ENCODE data around the gene NGDN.

The NGDN gene

DNA sequence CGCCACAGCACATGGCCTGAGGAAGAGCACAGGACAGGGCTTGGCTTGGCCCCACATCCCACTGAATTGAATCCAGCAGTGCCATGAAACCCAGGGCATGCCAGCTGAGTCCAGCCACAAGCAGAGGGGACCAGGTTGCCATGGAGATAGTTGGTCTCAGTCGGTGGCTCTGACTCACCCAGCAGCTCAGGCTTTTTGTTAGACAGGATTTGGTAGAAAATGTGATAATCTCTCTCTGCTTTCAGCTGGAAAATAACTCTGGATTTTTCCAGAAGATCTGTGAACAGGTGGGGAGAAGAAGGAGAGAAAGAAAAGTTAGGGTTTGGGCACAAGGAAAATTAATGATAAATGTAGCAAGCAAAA is 38.8 kb upstream of the NGDN start:
- TF ChIP-seq, protein P1, sequence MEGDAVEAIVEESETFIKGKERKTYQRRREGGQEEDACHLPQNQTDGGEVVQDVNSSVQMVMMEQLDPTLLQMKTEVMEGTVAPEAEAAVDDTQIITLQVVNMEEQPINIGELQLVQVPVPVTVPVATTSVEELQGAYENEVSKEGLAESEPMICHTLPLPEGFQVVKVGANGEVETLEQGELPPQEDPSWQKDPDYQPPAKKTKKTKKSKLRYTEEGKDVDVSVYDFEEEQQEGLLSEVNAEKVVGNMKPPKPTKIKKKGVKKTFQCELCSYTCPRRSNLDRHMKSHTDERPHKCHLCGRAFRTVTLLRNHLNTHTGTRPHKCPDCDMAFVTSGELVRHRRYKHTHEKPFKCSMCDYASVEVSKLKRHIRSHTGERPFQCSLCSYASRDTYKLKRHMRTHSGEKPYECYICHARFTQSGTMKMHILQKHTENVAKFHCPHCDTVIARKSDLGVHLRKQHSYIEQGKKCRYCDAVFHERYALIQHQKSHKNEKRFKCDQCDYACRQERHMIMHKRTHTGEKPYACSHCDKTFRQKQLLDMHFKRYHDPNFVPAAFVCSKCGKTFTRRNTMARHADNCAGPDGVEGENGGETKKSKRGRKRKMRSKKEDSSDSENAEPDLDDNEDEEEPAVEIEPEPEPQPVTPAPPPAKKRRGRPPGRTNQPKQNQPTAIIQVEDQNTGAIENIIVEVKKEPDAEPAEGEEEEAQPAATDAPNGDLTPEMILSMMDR (IDR thresholded peaks at IDR 0.05; ENCODE audit: insufficient read depth, low read depth, low read length, missing control alignments), result no peak
- no peak for DNase-seq (ENCODE audit: low read depth)
- H3K4me3 ChIP-seq (ENCODE audit: low read depth, low read length), result no peak overlapping the region

DNA sequence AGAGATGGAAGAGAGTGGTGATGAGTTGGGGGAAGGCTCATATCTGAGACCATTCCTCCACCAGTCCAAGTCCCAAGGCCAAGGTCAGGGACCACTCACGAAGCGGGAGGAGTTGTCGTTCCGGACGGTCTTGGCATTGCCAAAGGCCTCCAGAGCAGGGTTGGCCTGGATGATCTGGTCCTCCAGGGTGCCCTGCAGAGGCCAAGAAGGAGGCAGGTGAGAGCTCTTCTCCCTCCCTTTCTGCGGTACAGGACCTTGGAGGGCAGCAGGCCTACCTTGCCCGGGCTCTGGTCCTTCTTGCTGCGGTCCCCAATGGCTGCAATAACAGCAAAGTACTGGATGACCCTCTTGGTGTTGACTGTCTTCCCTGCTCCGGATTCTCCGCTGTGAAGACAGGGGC is 38.0 kb upstream of the NGDN start:
- no peak for DNase-seq (ENCODE audit: low read depth)
- H3K4me3 ChIP-seq (ENCODE audit: low read depth, low read length), result no peak overlapping the region

GRCh38 chr14:23432102-23432925 is 37.2 kb upstream of the NGDN start:
- TF ChIP-seq, protein P1 (IDR thresholded peaks at IDR 0.05; ENCODE audit: insufficient read depth, low read depth, low read length, missing control alignments), result no peak
- H3K4me3 ChIP-seq (ENCODE audit: low read depth, low read length), result no peak overlapping the region
- no peak for DNase-seq (ENCODE audit: low read depth)

More for the DNA sequence above, 38.0 kb upstream of the NGDN start:
- TF ChIP-seq, protein P1 (IDR thresholded peaks at IDR 0.05; ENCODE audit: insufficient read depth, low read depth, low read length, missing control alignments), result no peak

DNA sequence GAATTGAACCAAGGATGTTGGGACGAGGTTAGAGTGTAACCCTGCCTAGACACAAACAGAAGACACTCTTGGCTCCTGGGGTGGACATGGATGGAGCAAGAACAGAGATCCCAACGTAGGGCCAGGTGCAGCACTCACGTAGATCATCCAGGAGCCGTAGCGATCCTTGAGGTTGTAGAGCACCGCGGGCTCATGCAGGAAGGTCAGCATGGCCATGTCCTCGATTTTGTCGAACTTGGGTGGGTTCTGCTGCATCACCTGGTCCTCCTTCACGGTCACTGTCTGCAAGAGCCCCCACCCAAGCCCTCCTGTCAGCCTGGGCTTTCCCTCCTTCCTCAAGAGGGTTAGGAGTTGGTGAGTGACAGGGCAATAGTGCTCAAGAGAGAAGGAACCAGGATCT is 36.6 kb upstream of the NGDN start:
- no peak for DNase-seq (ENCODE audit: low read depth)
- TF ChIP-seq, protein P1 (IDR thresholded peaks at IDR 0.05; ENCODE audit: insufficient read depth, low read depth, low read length, missing control alignments), result no peak
- no peak overlapping the region for H3K4me3 ChIP-seq (ENCODE audit: low read depth, low read length)

DNA sequence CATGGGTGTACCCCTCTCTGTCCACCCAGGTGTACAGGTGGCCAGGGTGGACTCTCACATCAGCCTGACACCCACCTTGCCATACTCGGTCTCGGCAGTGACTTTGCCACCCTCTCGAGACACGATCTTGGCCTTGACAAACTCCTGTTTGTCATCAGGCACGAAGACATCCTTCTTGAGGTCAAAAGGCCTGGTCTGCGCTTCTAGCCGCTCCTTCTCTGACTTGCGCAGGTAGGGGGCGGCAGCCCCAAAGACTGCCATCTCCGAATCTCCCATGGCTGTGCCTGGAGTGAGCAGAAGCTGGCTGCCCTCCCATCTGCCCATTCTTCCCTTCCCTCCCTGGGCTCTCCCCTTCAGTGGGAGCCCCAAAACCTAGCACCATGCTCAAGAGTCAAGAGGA is 36.0 kb upstream of the NGDN start:
- DNase-seq (ENCODE audit: low read depth), result no peak
- H3K4me3 ChIP-seq (ENCODE audit: low read depth, low read length), result no peak overlapping the region
- TF ChIP-seq, protein P1 (IDR thresholded peaks at IDR 0.05; ENCODE audit: insufficient read depth, low read depth, low read length, missing control alignments), result no peak

GRCh38 chr14:23434488-23435222 is 34.8 kb upstream of the NGDN start:
- TF ChIP-seq, protein P1 (IDR thresholded peaks at IDR 0.05; ENCODE audit: insufficient read depth, low read depth, low read length, missing control alignments), result no peak

More at GRCh38 chr14:23434488-23435222, 34.8 kb upstream of the NGDN start:
- no peak for DNase-seq (ENCODE audit: low read depth)
- no peak overlapping the region for H3K4me3 ChIP-seq (ENCODE audit: low read depth, low read length)

All from GM12865 (cell line).